ENCODE measurements around the gene SNTB2.
"Not testable (repeated sequence)": the region's sequence is repeated elsewhere in the genome, so short reads cannot be mapped to it uniquely, and the experiment has no call there.

Gene SNTB2

DNA sequence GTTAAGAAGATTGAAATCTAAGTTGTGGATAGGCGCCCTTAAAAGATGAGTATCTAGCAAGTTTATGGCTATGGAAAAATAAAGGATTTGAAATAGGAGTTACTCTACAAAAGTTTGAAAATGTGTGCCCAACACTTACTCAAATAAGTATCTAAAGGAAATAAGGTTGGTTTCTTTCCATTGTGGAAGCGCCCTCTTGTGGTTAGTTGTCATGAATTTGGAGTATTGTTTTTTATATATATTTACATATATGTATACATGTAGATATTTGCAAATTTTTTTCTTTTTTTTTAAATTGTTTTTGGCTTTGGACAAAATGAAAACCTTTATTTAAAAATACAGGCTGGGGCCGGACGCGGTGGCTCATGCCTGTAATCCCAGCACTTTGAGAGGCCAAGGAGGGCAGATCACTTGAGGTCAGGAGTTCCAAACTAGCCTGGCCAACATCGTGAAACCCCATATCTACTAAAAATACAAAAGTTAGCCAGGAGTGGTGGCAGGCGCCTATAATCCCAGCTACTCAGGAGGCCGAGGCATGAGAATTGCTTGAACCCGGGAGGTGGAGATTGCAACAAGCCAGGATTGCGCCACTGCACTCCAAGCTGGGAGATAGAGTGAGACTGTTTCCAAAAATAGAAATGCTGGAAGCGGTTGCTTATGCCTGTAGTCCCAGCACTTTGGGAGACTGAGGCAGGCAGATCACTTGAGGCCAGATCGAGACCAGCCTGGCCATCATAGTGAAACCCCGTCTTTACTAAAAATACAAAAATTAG is 100.2 kb downstream of the SNTB2 start:
- DNase-seq (ENCODE audit: low read depth, low spot score) = peak; percentile 62

- DNase-seq (ENCODE audit: low read depth, low spot score) = not testable (repeated sequence)
Observed at GRCh38 chr16:69291657-69292056, 104.7 kb downstream of the SNTB2 start.

GRCh38 chr16:69293401-69293800 is 106.4 kb downstream of the SNTB2 start:
- no peak for DNase-seq (ENCODE audit: low read depth, low spot score)

- no peak for DNase-seq (ENCODE audit: low read depth, low spot score)
Observed at GRCh38 chr16:69294051-69294450, 107.1 kb downstream of the SNTB2 start.

DNA sequence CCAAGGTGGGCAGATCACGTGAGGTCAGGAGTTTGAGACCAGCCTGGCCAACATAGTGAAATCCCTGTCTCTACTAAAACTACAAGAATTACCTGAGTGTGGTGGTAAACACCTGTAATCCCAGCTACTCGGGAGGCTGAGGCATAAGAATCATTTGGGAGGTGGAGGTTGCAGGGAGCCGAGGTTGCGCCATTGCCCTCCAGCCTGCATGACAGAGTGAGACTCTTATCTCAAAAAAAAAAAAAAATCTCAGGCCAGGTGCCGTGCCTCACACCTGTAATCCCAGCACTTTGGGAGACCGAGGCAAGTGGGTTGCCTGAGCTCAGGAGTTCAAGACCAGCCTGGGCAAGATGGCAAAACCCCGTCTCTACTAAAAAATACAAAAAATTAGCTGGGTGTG is 109.8 kb downstream of the SNTB2 start:
- DNase-seq (ENCODE audit: low read depth, low spot score) = not testable (repeated sequence)

DNA sequence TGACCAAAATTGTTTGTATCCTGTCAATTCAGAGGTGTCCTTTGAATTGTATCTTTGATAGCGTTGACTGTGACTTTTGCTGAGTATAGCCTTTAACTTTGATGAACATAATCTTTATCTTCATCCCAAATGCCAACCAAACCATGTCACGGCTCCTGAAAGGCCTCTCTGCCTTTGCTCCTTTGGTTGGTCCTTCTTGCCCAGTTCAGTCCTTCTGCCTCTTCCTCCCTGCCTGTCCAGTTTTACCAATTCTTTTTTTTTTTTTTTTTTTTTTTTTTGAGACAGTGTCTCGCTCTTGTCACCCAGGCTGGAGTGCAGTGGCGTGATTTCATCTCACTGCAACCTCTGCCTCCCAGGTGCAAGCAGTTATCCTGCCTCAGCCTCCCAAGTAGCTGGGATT is 111.3 kb downstream of the SNTB2 start:
- no peak for DNase-seq (ENCODE audit: low read depth, low spot score)

DNA sequence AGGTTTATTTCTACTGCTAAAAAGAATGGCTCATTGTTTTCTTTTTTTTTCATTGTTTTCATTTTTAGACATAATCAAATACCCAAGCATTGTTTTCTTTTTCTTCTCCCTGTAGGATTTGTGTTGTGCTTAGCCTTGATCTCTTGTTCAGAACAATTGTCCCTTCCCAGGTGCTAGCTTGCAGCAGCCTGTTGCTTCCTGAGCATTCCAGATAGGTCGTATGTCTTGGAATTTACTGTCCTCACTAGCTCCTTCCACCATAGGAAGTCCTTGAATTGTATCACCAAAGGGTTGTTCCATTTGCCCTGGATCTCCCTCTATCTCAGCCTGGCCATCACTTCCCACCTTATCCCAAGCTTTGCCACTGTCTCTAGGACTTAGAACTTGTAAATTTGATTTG is 114.2 kb downstream of the SNTB2 start:
- DNase-seq (ENCODE audit: low read depth, low spot score) = no peak

- DNase-seq (ENCODE audit: low read depth, low spot score) = no peak
Observed at GRCh38 chr16:69301861-69302260, 114.9 kb downstream of the SNTB2 start.

- no peak for DNase-seq (ENCODE audit: low read depth, low spot score)
Observed at GRCh38 chr16:69302301-69302700, 115.3 kb downstream of the SNTB2 start.

DNA sequence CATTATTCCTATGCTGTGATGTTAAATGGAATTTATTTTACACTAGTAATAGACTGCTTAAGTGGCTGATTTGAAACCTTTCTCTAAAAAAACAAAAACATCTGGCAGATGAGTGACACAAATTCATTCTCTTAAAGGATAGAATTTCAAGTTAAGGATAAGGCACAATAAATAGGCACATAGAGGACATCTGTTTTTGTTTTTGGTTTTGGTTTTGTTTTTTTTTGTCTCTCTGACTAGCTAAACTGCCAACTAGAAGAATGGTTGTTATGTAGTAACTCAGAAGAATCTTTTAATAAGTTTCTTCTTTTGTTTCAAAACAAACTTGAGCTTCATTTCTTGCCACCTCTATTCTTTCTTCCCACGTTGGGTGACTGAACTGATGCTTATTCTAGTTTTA is 119.1 kb downstream of the SNTB2 start:
- DNase-seq (ENCODE audit: low read depth, low spot score) = no peak

DNA sequence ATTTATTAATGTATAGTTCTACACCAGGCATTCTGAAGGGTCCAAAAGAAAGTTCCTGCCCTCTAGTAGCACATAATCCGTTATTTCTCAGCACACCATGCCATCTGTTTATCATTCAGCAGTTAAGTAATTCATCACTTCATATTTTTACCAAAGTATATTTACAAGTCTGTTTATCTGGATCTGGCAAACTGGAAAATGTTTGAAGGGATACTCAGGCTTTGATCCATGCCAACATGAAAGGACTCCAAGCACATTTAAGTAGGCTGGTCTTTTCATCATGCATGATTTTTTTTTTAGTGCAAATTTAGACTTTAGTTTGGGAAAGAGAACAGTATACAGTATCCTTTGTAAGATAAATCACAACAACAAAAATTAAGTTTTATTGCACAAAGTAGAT is 120.1 kb downstream of the SNTB2 start:
- no peak for DNase-seq (ENCODE audit: low read depth, low spot score)

DNA sequence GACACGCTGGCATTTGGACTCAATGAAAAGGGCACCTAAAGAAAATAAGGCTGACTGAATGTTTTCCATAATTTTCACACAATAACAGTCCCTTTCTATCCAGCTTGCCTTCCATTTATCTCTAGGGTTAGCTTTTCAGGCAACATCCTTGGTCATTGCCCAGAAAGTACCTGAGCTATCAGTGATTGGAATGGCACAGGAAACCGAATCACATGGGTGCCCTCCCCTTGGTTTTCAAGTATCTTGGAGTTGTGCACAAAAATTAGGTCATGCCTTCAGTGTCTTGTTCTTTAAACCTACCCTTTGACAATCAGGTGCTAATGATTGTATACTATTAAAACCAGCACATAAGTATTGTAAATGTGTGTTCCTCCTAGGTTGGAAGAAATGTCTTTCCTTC is 120.9 kb downstream of the SNTB2 start:
- no peak for DNase-seq (ENCODE audit: low read depth, low spot score)

DNA sequence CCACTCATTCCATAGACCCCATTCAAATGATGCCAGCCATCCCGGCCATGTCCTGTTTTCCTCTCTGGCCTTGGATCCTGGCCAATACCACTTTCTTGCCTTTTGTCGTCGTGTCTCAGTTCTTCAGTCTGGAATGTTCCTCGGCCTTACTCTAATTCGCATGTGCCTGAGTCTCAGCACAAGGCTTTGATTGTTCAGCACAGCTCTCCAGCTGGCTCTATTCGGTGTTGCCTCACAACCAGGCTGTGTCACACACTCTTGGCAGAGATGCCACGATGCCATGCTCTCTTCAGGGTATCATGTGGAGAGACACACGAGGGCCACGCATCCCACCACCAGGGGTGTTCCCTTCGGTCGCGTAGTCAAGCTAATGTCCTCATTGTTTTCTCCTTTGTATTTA is 122.4 kb downstream of the SNTB2 start:
- no peak for DNase-seq (ENCODE audit: low read depth, low spot score)

- DNase-seq (ENCODE audit: low read depth, low spot score) = peak; percentile 91
Observed at GRCh38 chr16:69310653-69311532, 123.9 kb downstream of the SNTB2 start, which contains the start of gene VPS4A. VPS4A (plus strand) TSS chr16:69311350; CDS start chr16:69311512, 162 bp downstream.

DNA sequence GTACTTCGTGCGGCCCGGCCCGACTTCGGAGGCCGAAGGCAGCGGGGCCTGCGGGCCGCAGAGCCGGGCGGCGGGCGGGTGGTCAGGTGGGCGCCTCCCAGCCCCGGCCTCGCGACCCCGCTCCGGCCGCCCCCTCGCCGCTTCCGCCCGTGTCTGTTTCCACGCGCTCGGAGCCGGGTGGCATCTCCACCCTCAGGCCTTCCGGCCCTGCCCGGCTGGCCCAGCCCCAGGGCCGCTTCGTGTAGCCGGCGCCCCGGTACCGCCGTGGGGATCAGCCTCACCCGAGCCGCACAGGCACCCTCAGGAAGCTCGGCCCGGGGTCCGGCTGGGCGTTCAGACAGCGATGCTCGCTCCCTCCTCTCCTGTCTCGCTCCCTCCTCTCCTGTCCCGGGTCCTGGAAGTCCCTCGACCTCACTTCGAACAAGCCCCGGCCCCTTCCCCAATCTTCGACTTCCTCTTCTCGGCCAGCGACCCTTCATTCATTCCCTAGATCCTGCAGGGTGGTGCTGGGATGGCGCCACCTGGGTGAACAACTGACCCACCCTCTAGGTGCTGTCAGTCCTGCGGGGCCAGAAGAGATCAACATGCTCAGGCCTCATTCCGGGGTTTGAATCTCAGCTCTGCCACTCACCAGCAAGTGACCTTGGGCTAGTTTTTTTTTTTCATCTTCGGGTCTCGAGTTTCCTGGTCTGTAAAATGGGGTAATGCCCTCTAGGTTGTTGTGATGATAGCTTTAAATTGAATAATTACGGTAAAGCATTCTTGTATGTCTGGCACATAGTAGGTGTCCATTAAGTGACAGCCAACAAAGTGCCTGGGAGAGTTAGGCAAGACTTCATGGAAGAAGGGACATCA is 124.8 kb downstream of the SNTB2 start:
- no peak for DNase-seq (ENCODE audit: low read depth, low spot score)

GRCh38 chr16:69313469-69313868 is 126.5 kb downstream of the SNTB2 start:
- no peak for DNase-seq (ENCODE audit: low read depth, low spot score)

- no peak for DNase-seq (ENCODE audit: low read depth, low spot score)
Observed at GRCh38 chr16:69314534-69314933, 127.6 kb downstream of the SNTB2 start.

- DNase-seq (ENCODE audit: low read depth, low spot score) = no peak
Observed at GRCh38 chr16:69315486-69316311, 128.7 kb downstream of the SNTB2 start.

GRCh38 chr16:69316595-69317034 is 129.7 kb downstream of the SNTB2 start:
- no peak for DNase-seq (ENCODE audit: low read depth, low spot score)

DNA sequence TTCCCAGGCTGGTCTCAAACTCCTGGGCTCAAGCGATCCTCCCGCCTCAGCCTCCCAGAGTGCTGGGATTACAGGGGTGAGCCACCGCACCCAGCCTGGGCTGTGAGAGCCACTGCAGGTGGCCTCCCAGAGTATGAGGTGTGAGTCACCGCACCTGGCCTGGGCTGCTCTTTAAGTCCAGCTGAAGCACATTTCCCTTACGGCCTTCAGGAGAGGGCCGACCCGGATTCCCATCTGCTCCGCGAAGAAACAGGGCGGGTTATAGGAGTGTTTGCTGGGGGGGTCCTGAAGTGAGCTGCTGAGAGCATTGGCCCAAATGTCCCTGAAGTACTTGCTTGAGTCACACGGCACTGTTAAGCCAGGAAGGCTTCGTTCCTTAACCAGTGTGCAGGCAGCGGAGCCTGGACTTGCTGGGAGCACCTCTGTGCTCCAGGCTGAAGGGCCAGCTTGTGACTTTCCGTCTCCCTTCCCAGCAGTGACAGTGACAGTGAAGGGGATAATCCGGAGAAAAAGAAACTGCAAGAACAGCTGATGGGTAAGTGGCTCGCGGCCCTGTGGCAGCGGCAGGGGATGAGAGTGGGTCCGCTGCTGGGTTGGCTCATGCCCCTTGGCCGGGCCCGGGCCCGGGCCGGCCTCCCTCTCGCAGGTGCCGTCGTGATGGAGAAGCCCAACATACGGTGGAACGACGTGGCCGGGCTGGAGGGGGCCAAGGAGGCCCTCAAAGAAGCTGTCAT is 131.4 kb downstream of the SNTB2 start:
- no peak for DNase-seq (ENCODE audit: low read depth, low spot score)

Data from smooth muscle cell of the brain vasculature (primary cell).